Calu3 (cell line): ENCODE data around the gene VCL. TPM values are rescaled to one million over a fixed set of nuclear protein-coding genes. Genes with fewer than 3 reads are reported as not detected.

Experiments used
- BruUV-seq: library from RNA; stranded (reverse); fragments of 400-500 nt; replicated peaks from 2 replicates; lab custom pipeline; 2021; lab: Mats Ljungman, UMichigan
- CTCF ChIA-PET: fragments of 300-600 bp; sonication (Branson Sonifier 250); formaldehyde crosslinking; loops from one replicate; lab custom pipeline; 2022; ENCODE audit warnings: antibody characterized with exemption; lab: Charles Lee
- DNase-seq: peaks from one replicate; pipeline ENCODE4 v3.0.0; 2022
- H3K27ac Mint-ChIP-seq: one replicate; pipeline ENCODE4 v1.8.0; 2022; ENCODE audit warnings: mixed read lengths; ENCODE audit not compliant: unreplicated experiment
- H3K27me3 Mint-ChIP-seq: one replicate; pipeline ENCODE4 v1.8.0; 2022; ENCODE audit warnings: mixed read lengths; ENCODE audit not compliant: unreplicated experiment
- H3K36me3 Mint-ChIP-seq: one replicate; pipeline ENCODE4 v1.8.0; 2022; ENCODE audit warnings: mild to moderate bottlenecking, moderate library complexity, mixed read lengths; ENCODE audit not compliant: insufficient read depth, unreplicated experiment
- H3K4me1 Mint-ChIP-seq: one replicate; pipeline ENCODE4 v1.8.0; 2022; ENCODE audit warnings: mild to moderate bottlenecking, low read depth, mixed read lengths; ENCODE audit not compliant: unreplicated experiment
- H3K4me3 Mint-ChIP-seq: one replicate; pipeline ENCODE4 v1.8.0; 2022; ENCODE audit warnings: mild to moderate bottlenecking, low read depth, moderate library complexity, mixed read lengths; ENCODE audit not compliant: unreplicated experiment
- H3K9me3 Mint-ChIP-seq: one replicate; pipeline ENCODE4 v1.8.0; 2022; ENCODE audit warnings: low read depth, mixed read lengths; ENCODE audit not compliant: unreplicated experiment
- intact Hi-C: fragments of 100-400 bp; cut with micrococcal nuclease; formaldehyde crosslinking; loops from one replicate; pipeline ENCODE4 v1.10.0; 2022; ENCODE audit not compliant: unreplicated experiment
- total RNA-seq: library from RNA; stranded (reverse); gene quantifications from 2 replicates; pipeline ENCODE4 v1.2.3, GENCODE V29; 2022
- TF ChIP-seq, protein P1 (sequence below): fragments of 200-600 bp; IDR thresholded peaks from one replicate; pipeline ENCODE4 v1.8.0; 2022; ENCODE audit warnings: antibody characterized with exemption; ENCODE audit not compliant: unreplicated experiment

VCL gene
- total RNA-seq, 1 experiment from 2014 or later, result 237 TPM

DNA sequence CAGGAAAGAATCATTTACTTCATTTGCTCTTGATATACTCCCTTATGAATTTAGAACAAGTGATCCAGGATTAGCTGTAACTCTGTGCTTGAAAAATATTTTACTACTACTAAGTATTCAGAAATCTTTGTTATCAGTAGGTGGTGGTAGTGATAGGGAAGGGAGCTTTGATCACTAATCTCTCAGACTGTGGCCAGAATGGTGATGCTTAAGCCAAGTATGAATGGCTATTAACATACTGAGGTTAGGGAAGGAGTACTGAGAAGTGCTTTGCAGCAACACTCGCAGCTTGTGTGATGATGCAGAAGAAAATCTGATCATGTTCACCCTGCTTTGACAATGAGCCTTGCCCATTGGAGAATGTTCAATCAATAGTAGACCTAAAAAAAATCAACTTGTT, 123.5 kb downstream of the VCL start:
- intact Hi-C loops, result no loop called here
- CTCF ChIA-PET, result no interaction called here
- H3K36me3 Mint-ChIP-seq, result peaks cover 76% of the 10 kb centered on the region
- H3K9me3 Mint-ChIP-seq, result no peaks in the 10 kb centered on the region
- no TSS peak for BruUV-seq
- H3K4me3 Mint-ChIP-seq, result no peak overlapping the region
- DNase-seq, result no peak
- TF ChIP-seq, protein P1, sequence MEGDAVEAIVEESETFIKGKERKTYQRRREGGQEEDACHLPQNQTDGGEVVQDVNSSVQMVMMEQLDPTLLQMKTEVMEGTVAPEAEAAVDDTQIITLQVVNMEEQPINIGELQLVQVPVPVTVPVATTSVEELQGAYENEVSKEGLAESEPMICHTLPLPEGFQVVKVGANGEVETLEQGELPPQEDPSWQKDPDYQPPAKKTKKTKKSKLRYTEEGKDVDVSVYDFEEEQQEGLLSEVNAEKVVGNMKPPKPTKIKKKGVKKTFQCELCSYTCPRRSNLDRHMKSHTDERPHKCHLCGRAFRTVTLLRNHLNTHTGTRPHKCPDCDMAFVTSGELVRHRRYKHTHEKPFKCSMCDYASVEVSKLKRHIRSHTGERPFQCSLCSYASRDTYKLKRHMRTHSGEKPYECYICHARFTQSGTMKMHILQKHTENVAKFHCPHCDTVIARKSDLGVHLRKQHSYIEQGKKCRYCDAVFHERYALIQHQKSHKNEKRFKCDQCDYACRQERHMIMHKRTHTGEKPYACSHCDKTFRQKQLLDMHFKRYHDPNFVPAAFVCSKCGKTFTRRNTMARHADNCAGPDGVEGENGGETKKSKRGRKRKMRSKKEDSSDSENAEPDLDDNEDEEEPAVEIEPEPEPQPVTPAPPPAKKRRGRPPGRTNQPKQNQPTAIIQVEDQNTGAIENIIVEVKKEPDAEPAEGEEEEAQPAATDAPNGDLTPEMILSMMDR, result no peak
- peaks cover 12% of the 10 kb centered on the region for H3K4me1 Mint-ChIP-seq
- no peak overlapping the region for H3K27ac Mint-ChIP-seq
- H3K27me3 Mint-ChIP-seq, result no peaks in the 10 kb centered on the region

DNA sequence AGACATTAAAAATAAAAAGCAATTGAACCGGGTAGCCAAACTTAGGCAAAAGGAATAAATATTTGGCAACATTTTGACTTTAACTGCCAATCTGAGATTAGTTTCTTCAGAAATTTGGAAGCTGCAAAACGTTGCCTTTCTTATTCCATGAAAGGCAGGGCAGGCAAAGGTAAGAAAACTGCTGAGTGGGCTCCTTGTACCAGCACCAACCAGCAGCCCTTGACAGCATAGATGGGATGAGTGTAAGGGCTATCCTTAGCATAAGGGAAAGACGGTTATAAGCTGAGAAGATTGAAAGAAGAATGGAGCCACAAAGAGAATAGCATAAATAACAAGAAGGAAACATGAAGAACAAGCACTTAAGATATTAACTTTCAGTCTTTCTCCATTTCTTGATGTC, 124.1 kb downstream of the VCL start:
- CTCF ChIA-PET, result no interaction called here
- TF ChIP-seq, protein P1, result no peak
- BruUV-seq, result no TSS peak
- DNase-seq, result no peak
- intact Hi-C loops, result no loop called here
- no peak overlapping the region for H3K4me3 Mint-ChIP-seq
- H3K36me3 Mint-ChIP-seq, result peaks cover 71% of the 10 kb centered on the region
- no peak overlapping the region for H3K27ac Mint-ChIP-seq
- H3K27me3 Mint-ChIP-seq, result no peaks in the 10 kb centered on the region
- H3K4me1 Mint-ChIP-seq, result peaks cover 12% of the 10 kb centered on the region
- H3K9me3 Mint-ChIP-seq, result no peaks in the 10 kb centered on the region

- CTCF ChIA-PET, result interaction anchor here (0.6 kb wide), 1 partner anchor 116 kb away, joined by 3 read pairs; no protein-coding TSS in a partner anchor
These were observed 125.2 kb downstream of the VCL start for GRCh38 chr10:74123081-74123480.

DNA sequence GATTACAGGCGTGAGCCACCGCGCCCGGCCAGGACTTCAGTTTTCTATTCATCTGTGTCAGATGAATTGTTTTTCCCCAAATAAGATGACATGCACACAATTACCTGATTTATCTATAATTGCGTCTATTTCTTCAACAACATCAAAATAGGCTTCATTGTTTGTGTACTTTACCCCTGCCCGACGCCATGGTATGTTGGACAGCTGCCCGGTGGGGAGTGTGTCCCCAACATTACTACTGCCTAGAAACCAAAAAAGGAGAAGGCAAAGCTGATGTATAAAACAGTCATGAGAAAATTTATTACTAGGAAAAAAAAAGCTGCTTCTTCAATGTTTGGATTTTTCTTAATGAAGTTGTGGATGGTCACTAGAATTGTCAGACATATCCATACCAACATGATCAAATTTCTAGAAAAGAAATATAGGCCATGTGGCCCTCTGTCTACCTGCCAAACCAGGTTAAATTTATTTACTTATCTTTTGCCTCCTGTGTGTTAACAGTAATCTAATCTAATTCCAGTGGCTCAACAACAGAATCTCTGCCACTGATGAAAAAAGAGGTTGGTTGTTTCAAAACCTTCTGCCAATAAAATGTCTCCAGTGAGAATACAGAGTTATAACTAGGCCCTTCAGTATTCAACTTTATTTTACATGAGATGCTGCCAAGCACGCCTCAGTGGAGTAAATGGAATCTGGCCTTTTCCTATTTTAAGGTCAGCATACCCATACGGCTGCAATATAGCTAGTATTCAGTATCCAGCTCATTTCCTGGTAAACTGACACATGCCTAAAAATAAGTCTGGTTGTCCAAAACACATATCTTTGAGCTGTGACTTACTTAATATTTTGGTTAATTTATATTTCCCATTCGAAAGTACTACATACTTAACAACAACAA, 136.3 kb downstream of the VCL start:
- no peak for DNase-seq
- CTCF ChIA-PET, result no interaction called here
- Mint-ChIP-seq H3K4me1 (no peaks in the 10 kb centered on the region), H3K27me3 (no peaks in the 10 kb centered on the region), H3K4me3 (no peak overlapping the region), H3K27ac (no peak overlapping the region), H3K36me3 (peaks cover 45% of the 10 kb centered on the region), H3K9me3 (no peaks in the 10 kb centered on the region)
- BruUV-seq, result no TSS peak
- intact Hi-C loops, result no loop called here
- TF ChIP-seq, protein P1, result no peak

More at GRCh38 chr10:74123081-74123480, 125.2 kb downstream of the VCL start:
- Mint-ChIP-seq H3K4me1 (peaks cover 12% of the 10 kb centered on the region), H3K27me3 (no peaks in the 10 kb centered on the region), H3K4me3 (no peak overlapping the region), H3K9me3 (no peaks in the 10 kb centered on the region), H3K36me3 (peaks cover 70% of the 10 kb centered on the region), H3K27ac (no peak overlapping the region)
- intact Hi-C loops, result no loop called here
- TF ChIP-seq, protein P1, result no peak
- DNase-seq, result no peak
- BruUV-seq, result TSS peak; percentile 27
